BLaER1 (cell line): ENCODE data around the gene MAN1A2.
A peak's percentile ranks its signal among the peaks of the same experiment; 100 is the strongest.

Experiments used
- H3K27ac ChIP-seq: shearing (Covaris generic); formaldehyde crosslinking; 2 replicates; pipeline ENCODE4 v1.8.1; 2022
- H3K27me3 ChIP-seq: shearing (Covaris generic); formaldehyde crosslinking; 2 replicates; pipeline ENCODE4 v1.8.1; 2022
- H3K36me3 ChIP-seq: shearing (Covaris generic); formaldehyde crosslinking; 2 replicates; pipeline ENCODE4 v1.8.1; 2022
- H3K4me1 ChIP-seq: shearing (Covaris generic); formaldehyde crosslinking; 2 replicates; pipeline ENCODE4 v1.8.1; 2022
- H3K4me2 ChIP-seq: shearing (Covaris generic); formaldehyde crosslinking; 2 replicates; pipeline ENCODE4 v1.8.1; 2022
- H3K4me3 ChIP-seq: shearing (Covaris generic); formaldehyde crosslinking; 2 replicates; pipeline ENCODE4 v1.8.1; 2022
- H3K9ac ChIP-seq: shearing (Covaris generic); formaldehyde crosslinking; 2 replicates; pipeline ENCODE4 v1.8.1; 2022
- H3K9me3 ChIP-seq: shearing (Covaris generic); formaldehyde crosslinking; 2 replicates; pipeline ENCODE4 v1.8.1; 2022
- H4K20me1 ChIP-seq: shearing (Covaris generic); formaldehyde crosslinking; 2 replicates; pipeline ENCODE4 v1.8.1; 2022
- Cebpa-rat ChIP-seq: shearing (Covaris generic); IDR thresholded peaks from 2 replicates; pipeline ENCODE4 v1.8.1; 2022

MAN1A2 gene

DNA sequence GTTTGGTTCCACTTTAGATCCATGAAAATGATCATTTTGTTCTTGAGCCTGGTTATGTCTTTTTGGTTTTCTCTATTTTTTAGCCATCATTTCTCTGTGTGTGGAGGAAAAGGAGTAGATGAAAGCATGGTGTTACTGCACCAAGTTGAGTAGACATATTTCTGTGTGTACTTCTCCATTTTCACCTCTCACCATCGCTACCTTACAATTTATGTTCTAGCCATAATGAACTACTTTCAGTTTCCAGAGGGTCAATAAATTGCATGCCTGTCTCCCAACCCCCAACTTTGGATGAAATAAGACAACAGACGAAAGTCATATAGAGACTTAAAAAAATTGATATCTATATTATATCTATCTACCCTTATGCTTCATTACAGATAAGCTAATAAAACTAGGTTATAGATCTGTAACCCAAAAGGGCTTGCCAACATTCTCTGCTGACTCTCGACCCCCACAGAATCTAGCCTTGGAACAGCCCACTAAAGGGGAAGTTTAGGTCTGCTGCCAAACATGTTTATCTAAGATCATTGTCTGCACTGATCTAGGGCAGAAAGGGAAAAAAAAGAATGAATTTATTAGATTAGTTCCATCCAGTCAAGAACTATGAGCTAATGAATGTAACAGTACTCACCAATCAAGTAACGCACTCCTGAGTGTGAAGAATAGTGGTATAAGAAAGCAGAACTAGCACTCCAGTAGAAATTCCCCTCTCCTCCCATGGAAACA lies 7.5 kb upstream of the MAN1A2 start:
- H3K4me2 ChIP-seq: no peak overlapping the region
- H3K36me3 ChIP-seq: no peaks in the 10 kb centered on the region
- no peaks in the 10 kb centered on the region for H4K20me1 ChIP-seq
- no peaks in the 10 kb centered on the region for H3K4me1 ChIP-seq
- no peaks in the 10 kb centered on the region for H3K9me3 ChIP-seq
- no peak overlapping the region for H3K27ac ChIP-seq
- H3K9ac ChIP-seq: no peak overlapping the region
- TF ChIP-seq Cebpa-rat: no peak
- no peak overlapping the region for H3K4me3 ChIP-seq
- no peaks in the 10 kb centered on the region for H3K27me3 ChIP-seq

- Histone ChIP-seq H3K36me3 (no peaks in the 10 kb centered on the region), H3K4me1 (peaks cover 12% of the 10 kb centered on the region), H3K4me3 (no peak overlapping the region), H3K27me3 (no peaks in the 10 kb centered on the region), H3K9ac (no peak overlapping the region), H4K20me1 (peaks cover 7% of the 10 kb centered on the region), H3K9me3 (no peaks in the 10 kb centered on the region), H3K4me2 (no peak overlapping the region), H3K27ac (no peak overlapping the region)
- TF ChIP-seq Cebpa-rat: no peak
These were observed 4.3 kb upstream of the MAN1A2 start for GRCh38 chr1:117362986-117363385.

- Histone ChIP-seq H3K36me3 (no peaks in the 10 kb centered on the region), H3K27me3 (no peaks in the 10 kb centered on the region), H3K9me3 (no peaks in the 10 kb centered on the region), H3K9ac (no peak overlapping the region), H4K20me1 (peaks cover 13% of the 10 kb centered on the region), H3K4me3 (no peak overlapping the region), H3K4me2 (no peak overlapping the region), H3K27ac (no peak overlapping the region), H3K4me1 (peaks cover 12% of the 10 kb centered on the region)
- no peak for TF ChIP-seq Cebpa-rat
These were observed 3.6 kb upstream of the MAN1A2 start for GRCh38 chr1:117363571-117364048.

- no peaks in the 10 kb centered on the region for H3K36me3 ChIP-seq
- peaks cover 19% of the 10 kb centered on the region for H4K20me1 ChIP-seq
- H3K9ac ChIP-seq: no peak overlapping the region
- H3K9me3 ChIP-seq: no peaks in the 10 kb centered on the region
- no peak overlapping the region for H3K4me2 ChIP-seq
- H3K27ac ChIP-seq: no peak overlapping the region
- H3K4me3 ChIP-seq: no peak overlapping the region
- no peaks in the 10 kb centered on the region for H3K27me3 ChIP-seq
- TF ChIP-seq Cebpa-rat: no peak
- H3K4me1 ChIP-seq: peaks cover 15% of the 10 kb centered on the region
These were observed 3.0 kb upstream of the MAN1A2 start for GRCh38 chr1:117364240-117364639.

DNA sequence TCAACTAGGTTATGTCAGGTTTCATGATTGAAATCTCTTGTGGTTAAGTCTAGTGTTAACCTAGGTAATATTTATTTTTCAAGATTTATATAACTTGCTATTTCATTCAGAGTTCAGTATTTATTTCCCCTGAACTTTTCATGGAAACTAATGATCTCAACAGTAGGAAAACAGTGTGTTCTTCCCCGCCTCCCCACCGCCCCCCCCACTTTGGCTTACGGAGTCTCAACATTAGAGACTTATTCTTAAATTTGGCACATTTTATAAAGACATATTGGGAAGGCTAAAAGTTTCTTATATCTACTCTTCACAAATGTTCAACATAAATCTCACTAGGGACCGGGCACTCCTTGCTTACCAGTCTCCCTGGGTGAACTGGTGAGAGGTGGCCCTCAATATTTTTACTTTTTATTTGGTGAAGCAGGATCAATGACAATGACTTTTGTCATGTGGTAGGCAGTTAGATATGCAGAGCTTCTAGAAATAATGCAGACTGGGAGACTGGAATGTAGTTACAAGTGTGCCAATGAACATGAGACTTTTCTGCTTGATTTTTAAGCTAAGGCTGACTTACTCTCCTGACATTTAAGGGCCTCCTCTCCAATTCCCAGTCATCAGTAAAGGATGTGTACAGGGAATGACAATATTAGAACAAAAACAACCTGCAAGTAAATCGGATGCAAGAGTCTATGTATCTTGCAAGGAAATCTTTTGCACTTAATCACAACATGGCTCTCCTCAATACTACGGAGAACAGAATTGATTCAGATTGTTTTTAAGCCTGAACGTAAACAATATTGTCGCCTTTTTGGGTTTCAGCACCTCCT lies 1.7 kb upstream of the MAN1A2 start:
- peak overlapping the region; percentile 97 for H3K9ac ChIP-seq
- no peaks in the 10 kb centered on the region for H3K27me3 ChIP-seq
- H4K20me1 ChIP-seq: peaks cover 33% of the 10 kb centered on the region
- H3K9me3 ChIP-seq: no peaks in the 10 kb centered on the region
- peak overlapping the region; percentile 93 for H3K4me2 ChIP-seq
- H3K27ac ChIP-seq: peak overlapping the region; percentile 96
- H3K4me1 ChIP-seq: peaks cover 28% of the 10 kb centered on the region
- H3K36me3 ChIP-seq: no peaks in the 10 kb centered on the region
- TF ChIP-seq Cebpa-rat: no peak
- H3K4me3 ChIP-seq: peak overlapping the region; percentile 94

DNA sequence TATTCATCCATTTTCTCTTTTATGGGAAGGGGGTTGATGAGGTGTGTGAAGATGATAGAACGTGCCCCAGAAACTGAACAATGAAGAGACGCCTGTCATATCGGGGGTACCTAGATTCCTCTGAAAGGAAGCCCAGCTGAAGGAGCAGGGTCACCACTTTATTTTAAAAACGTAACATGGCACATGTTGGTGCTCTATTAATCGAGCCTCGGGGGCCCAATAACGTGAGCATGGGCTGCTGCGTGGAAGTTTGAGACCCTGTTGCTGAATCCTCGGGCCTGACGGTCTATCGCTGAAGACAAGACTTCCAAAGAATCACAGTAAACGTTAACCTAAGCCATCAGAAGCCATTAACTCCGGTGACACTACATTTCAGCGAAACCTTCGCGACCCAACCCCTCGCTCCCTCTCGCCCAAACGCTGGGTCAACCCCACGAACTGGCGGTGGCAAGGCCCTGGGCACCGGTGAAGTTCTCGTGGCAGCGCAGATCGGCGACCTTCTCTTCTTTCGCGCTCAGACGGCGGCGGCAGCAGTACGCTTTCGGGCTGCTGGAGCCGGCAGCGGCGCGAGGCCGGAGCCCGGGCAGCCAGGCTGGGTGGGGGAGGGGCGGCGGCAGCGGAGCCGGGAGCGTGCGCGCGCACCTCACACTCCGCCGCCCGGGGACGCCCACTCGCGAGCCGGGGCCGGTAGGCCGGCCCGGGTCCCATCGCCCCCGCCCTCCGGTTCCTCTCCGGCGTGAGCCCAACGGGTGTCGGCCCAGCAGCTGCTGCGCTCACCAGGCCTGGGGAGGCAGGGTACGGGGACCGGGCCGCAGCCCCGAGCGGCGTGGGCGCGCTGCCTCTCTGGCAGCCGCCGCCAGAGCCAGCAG lies 838 bp upstream of the MAN1A2 start:
- no peak for TF ChIP-seq Cebpa-rat
- Histone ChIP-seq H3K4me2 (peak overlapping the region; percentile 93), H3K4me1 (peaks cover 36% of the 10 kb centered on the region), H3K36me3 (no peaks in the 10 kb centered on the region), H3K27me3 (no peaks in the 10 kb centered on the region), H3K9ac (peak overlapping the region; percentile 97), H3K4me3 (peak overlapping the region; percentile 94), H4K20me1 (peaks cover 41% of the 10 kb centered on the region), H3K9me3 (no peaks in the 10 kb centered on the region), H3K27ac (peak overlapping the region; percentile 96)

GRCh38 chr1:117368116-117369108 lies 1.2 kb downstream of the MAN1A2 start:
- no peaks in the 10 kb centered on the region for H3K27me3 ChIP-seq
- no peak for TF ChIP-seq Cebpa-rat

DNA sequence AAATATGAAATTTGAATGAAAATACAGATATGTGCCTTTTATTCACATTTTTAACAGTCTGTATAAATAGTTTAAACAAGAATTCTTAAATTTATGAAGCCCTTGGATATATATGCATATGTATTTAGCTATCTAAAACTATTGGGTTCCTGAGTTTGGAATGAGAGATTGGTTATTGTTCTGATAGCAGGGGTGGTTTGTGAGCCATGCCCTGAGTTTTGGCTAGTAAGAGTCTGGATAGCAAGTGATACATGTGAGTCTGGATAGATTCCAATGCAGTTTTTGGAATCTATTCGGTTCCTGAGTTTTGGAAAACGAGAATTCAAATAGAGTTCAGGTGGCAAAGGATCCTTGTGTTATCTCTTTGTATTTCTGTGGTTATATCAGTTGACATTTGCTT lies 2.8 kb downstream of the MAN1A2 start:
- peak overlapping the region; percentile 50; the same call in 1 of the 2 replicates for H3K4me3 ChIP-seq

More at GRCh38 chr1:117368116-117369108, 1.2 kb downstream of the MAN1A2 start:
- H4K20me1 ChIP-seq: peaks cover 59% of the 10 kb centered on the region
- H3K4me1 ChIP-seq: peaks cover 46% of the 10 kb centered on the region
- H3K9me3 ChIP-seq: peaks cover 5% of the 10 kb centered on the region
- peak overlapping the region; percentile 93 for H3K4me2 ChIP-seq
- peak overlapping the region; percentile 97 for H3K9ac ChIP-seq
- H3K27ac ChIP-seq: peak overlapping the region; percentile 96; the same call in 1 of the 2 replicates
- peak overlapping the region; percentile 94 for H3K4me3 ChIP-seq
- H3K36me3 ChIP-seq: no peaks in the 10 kb centered on the region

More for the DNA sequence above, 2.8 kb downstream of the MAN1A2 start:
- Histone ChIP-seq H3K36me3 (no peaks in the 10 kb centered on the region), H3K27ac (no peak overlapping the region), H3K27me3 (no peaks in the 10 kb centered on the region), H3K4me2 (peak overlapping the region; percentile 93), H4K20me1 (peaks cover 70% of the 10 kb centered on the region), H3K9ac (peak overlapping the region; percentile 43), H3K9me3 (peaks cover 5% of the 10 kb centered on the region), H3K4me1 (peaks cover 44% of the 10 kb centered on the region)
- TF ChIP-seq Cebpa-rat: no peak
